Measurements from ENCODE around the gene PNMA5. TPM values are rescaled to one million over a fixed set of nuclear protein-coding genes. Genes with fewer than 3 reads are reported as not detected.

Gene PNMA5
- total RNA-seq: 10 to 100 TPM; 13.0 to 13.9 TPM
- polyA plus RNA-seq (ENCODE audit: insufficient read depth, low read depth, low replicate concordance): 15.8 TPM
- long read RNA-seq, donor 1: 0 reads
- long read RNA-seq, donor 2, partial matches to known transcripts: 0 of 2 reads
- long read RNA-seq, donor 2, other reads (novel, unspliced or antisense): 0 of 2 reads

DNA sequence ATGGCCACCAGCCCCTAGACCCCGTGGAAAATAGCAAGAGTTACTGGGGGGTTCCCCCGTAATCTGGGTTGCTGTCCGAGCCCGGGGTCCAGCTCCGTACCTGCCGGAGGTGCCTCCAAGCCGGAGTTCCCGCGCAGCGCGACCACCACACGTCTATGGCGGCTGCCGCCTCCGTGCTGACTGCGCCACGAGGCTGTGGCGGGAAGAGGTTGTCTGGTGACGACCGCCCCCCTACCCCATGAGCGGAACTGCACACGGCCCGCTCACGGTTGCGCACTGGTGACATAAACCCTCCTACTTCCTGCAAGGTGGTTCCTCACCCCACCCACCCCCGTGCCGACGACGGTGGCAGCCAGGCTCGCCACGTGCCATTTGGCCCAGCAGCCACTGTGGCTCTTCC lies at the start of gene PNMA5:
Gene PNMA5, minus strand, starts transcription at position 184 of the 400 bp plus-strand sequence. CDS start 2,518 bp downstream, outside the sequence.
- intact Hi-C loops (cut with DNase I; ENCODE audit: low total_unique reads): no loop called here

DNA sequence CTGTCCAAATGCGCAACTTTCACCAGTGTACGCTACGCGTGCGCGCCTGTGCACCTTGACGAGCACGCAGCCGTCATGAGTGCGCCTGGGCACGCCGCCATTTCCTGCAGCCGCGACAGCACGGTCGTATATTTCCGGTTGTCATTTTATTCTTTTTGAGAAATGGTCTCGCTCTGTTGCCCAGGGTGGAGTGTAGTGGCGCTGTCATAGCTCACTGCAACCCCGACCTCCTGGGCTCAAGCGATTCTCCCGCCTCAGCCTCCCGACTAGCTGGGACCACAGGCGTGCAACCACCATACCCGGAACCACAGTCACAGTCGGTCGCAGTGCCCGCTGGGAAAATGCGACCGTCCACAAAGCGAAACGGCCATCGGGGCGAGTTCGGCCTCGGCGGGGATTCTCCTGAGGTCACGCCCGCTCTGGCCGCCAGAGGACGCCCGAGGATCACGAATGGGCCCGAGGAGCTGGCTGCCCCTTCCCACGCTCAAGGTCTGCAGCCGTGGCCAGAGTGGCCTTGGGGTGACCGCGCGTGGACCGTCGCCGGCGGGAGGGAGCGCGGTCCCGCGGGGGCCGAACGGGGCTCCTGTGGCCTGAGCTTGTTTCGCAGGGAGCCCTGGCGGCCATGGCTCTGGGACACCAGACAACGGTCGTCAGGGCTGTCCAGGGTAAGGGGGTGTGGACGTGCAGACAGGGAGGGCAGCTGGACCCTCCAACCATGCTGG lies 38.6 kb upstream of the PNMA5 start:
- no peaks in the 10 kb centered on the region for H3K9me3 ChIP-seq
- no peaks in the 10 kb centered on the region for H3K27me3 ChIP-seq
- H3K36me3 ChIP-seq (ENCODE audit: low read depth, missing control alignments): no peaks in the 10 kb centered on the region
- 3 to 21% methylated on average over 24 to 37 of the region's 64 CpGs for WGBS, 2 donors
- DNase-seq: peak; percentile 78
- H3K4me3 ChIP-seq: peak overlapping the region; percentile 24 to 51
- intact Hi-C loops (cut with DNase I; ENCODE audit: low total_unique reads): no loop called here
- no peak overlapping the region for H3K27ac ChIP-seq
- no peak for TF ChIP-seq POLR2A (IDR thresholded peaks at IDR 0.05)
- TF ChIP-seq, protein P1, sequence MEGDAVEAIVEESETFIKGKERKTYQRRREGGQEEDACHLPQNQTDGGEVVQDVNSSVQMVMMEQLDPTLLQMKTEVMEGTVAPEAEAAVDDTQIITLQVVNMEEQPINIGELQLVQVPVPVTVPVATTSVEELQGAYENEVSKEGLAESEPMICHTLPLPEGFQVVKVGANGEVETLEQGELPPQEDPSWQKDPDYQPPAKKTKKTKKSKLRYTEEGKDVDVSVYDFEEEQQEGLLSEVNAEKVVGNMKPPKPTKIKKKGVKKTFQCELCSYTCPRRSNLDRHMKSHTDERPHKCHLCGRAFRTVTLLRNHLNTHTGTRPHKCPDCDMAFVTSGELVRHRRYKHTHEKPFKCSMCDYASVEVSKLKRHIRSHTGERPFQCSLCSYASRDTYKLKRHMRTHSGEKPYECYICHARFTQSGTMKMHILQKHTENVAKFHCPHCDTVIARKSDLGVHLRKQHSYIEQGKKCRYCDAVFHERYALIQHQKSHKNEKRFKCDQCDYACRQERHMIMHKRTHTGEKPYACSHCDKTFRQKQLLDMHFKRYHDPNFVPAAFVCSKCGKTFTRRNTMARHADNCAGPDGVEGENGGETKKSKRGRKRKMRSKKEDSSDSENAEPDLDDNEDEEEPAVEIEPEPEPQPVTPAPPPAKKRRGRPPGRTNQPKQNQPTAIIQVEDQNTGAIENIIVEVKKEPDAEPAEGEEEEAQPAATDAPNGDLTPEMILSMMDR (IDR thresholded peaks at IDR 0.05): peak; percentile 67 to 91 (median 81)
- no peaks in the 10 kb centered on the region for H3K4me1 ChIP-seq

More for the DNA sequence above, at the start of gene PNMA5:
- TF ChIP-seq, protein P1 (IDR thresholded peaks at IDR 0.05): no peak
- TF ChIP-seq POLR2A (IDR thresholded peaks at IDR 0.05): no peak
- Histone ChIP-seq H3K4me3 (peak within 1 kb of the TSS in 1 of 2 donors; percentile 17), H3K36me3 (ENCODE audit: low read depth, missing control alignments) (no peaks in the 10 kb centered on the region), H3K27me3 (no peaks in the 10 kb centered on the region), H3K9me3 (no peaks in the 10 kb centered on the region), H3K27ac (no peak within 1 kb of the TSS), H3K4me1 (no peaks in the 10 kb centered on the region)
- 51% methylated on average over 9 of the region's 31 CpGs; no CpG with 5 or more reads in 1 of the 2 donors for WGBS, 2 donors
- DNase-seq: no peak

DNA sequence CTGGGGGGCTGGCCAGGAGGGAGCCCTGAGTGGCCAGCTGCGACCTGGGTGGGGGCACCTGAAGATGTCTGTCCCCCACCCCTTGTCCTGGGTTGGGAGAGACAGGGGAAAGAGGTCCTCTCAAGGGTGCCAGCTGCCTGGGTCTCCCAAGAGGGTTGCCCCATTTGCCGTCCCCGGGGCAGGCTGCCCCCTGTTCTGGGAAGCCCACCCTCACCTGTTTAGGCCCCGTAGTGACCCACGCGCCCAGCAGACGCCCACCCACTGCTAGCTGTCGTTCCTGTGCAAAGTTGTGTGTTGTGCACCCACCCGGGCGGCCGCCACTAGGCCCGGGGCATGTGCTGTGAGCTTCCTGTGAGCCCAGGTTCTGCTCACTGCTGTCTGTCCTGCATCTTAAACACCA lies 36.9 kb upstream of the PNMA5 start:
- H3K9me3 ChIP-seq: no peaks in the 10 kb centered on the region
- TF ChIP-seq POLR2A (IDR thresholded peaks at IDR 0.05): no peak
- TF ChIP-seq, protein P1 (IDR thresholded peaks at IDR 0.05): no peak
- H3K4me3 ChIP-seq: no peak overlapping the region
- no peaks in the 10 kb centered on the region for H3K36me3 ChIP-seq (ENCODE audit: low read depth, missing control alignments)
- no peak overlapping the region for H3K27ac ChIP-seq
- intact Hi-C loops (cut with DNase I; ENCODE audit: low total_unique reads): no loop called here
- 83% methylated on average over 8 of the region's 12 CpGs; no CpG with 5 or more reads in 1 of the 2 donors for WGBS, 2 donors
- no peaks in the 10 kb centered on the region for H3K4me1 ChIP-seq
- DNase-seq: no peak
- no peaks in the 10 kb centered on the region for H3K27me3 ChIP-seq

DNA sequence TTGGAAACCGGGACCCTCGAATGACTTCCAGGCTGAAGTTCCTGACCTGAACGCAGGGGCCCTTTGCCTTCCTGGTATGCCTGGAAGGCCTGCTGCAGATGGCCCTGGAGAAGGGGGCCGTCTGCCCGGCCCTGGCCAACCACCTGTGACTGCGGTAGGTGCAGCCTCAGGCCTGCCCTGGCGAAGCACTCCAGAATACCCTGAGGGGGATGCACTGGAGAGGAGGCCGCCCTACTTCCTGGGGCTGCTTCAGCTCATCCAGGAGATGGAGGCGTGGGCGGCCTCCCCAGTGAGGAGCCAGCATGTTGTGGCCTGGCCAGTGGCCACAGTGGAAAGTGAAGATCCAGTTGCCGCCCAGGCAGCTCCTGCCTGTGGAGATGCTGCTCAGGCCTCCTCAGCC lies 36.0 kb upstream of the PNMA5 start:
- Histone ChIP-seq H3K4me3 (no peak overlapping the region), H3K27ac (no peak overlapping the region), H3K27me3 (no peaks in the 10 kb centered on the region), H3K36me3 (ENCODE audit: low read depth, missing control alignments) (no peaks in the 10 kb centered on the region), H3K4me1 (no peaks in the 10 kb centered on the region), H3K9me3 (no peaks in the 10 kb centered on the region)
- TF ChIP-seq, protein P1 (IDR thresholded peaks at IDR 0.05): no peak
- no peak for TF ChIP-seq POLR2A (IDR thresholded peaks at IDR 0.05)
- intact Hi-C loops (cut with DNase I; ENCODE audit: low total_unique reads): no loop called here
- WGBS, 2 donors: 100% methylated on average over 1 of the region's 11 CpGs; no CpG with 5 or more reads in 1 of the 2 donors
- no peak for DNase-seq

Measured in testis (tissue), 5 donors.